ENCODE data around the gene MCRIP1. TPM values are rescaled to one million over a fixed set of nuclear protein-coding genes. Genes with fewer than 3 reads are reported as not detected.
"Not testable (repeated sequence)": the region's sequence is repeated elsewhere in the genome, so short reads cannot be mapped to it uniquely, and the experiment has no call there.

The MCRIP1 gene
- total RNA-seq, 2 donors from 2014 or later, result 83.6 to 150 TPM

GRCh38 chr17:81840826-81841778, 8.0 kb upstream of the MCRIP1 start:
- Histone ChIP-seq H3K36me3 (peaks cover 19 to 21% of the 10 kb centered on the region in 2 donors), H3K27me3 (replicated peaks; ENCODE audit: insufficient read depth) (no peaks in the 10 kb centered on the region), H3K4me1 (replicated peaks) (no peaks in the 10 kb centered on the region), H3K9me3 (no peaks in the 10 kb centered on the region), H3K27ac (peak overlapping the region; percentile 72 to 83), H3K4me3 (peak overlapping the region in 1 of 2 donors; percentile 0)
- WGBS, result 32% methylated on average over 39 of the region's 40 CpGs
- peak; percentile 92 for DNase-seq (ENCODE audit: low spot score)
- TF ChIP-seq CTCF (IDR thresholded peaks at IDR 0.05) (no peak), POLR2A (IDR thresholded peaks at IDR 0.05) (peak; percentile 24), POLR2AphosphoS5 (IDR thresholded peaks at IDR 0.05) (peak; percentile 67)
- intact Hi-C loops (cut with DNase I), result no loop called here

GRCh38 chr17:81840059-81840458, 7.0 kb upstream of the MCRIP1 start:
- H3K27me3 ChIP-seq (replicated peaks; ENCODE audit: insufficient read depth); intact Hi-C loops (cut with DNase I); H3K4me3 ChIP-seq; H3K4me1 ChIP-seq (replicated peaks); DNase-seq (ENCODE audit: low spot score); H3K9me3 ChIP-seq: not testable (repeated sequence)
- H3K27ac ChIP-seq, result peak overlapping the region; percentile 72 to 83
- peaks cover 9 to 11% of the 10 kb centered on the region in 2 donors for H3K36me3 ChIP-seq
- 89% methylated on average over 5 of the region's 5 CpGs for WGBS

- peak overlapping the region; percentile 42 for H3K27ac ChIP-seq
- whole genome bisulfite sequencing, result 69% methylated on average over 15 of the region's 15 CpGs
- TF ChIP-seq CTCF (IDR thresholded peaks at IDR 0.05) (no peak), POLR2A (IDR thresholded peaks at IDR 0.05) (no peak), POLR2AphosphoS5 (IDR thresholded peaks at IDR 0.05) (no peak)
- H3K36me3 ChIP-seq, result peaks cover 1 to 5% of the 10 kb centered on the region in 2 donors
- no peaks in the 10 kb centered on the region for H3K27me3 ChIP-seq (replicated peaks; ENCODE audit: insufficient read depth)
- no peak for DNase-seq (ENCODE audit: low spot score)
- no peaks in the 10 kb centered on the region for H3K9me3 ChIP-seq
- intact Hi-C loops (cut with DNase I), result no loop called here
- peaks cover under 1% of the 10 kb centered on the region for H3K4me1 ChIP-seq (replicated peaks)
- no peak overlapping the region for H3K4me3 ChIP-seq
These were observed 6.2 kb upstream of the MCRIP1 start for GRCh38 chr17:81839301-81839700.

- TF ChIP-seq POLR2A (IDR thresholded peaks at IDR 0.05) (no peak), CTCF (IDR thresholded peaks at IDR 0.05) (no peak), POLR2AphosphoS5 (IDR thresholded peaks at IDR 0.05) (no peak)
- WGBS, result 24% methylated on average over 17 of the region's 17 CpGs
- Histone ChIP-seq H3K4me3 (no peak overlapping the region), H3K27ac (peak overlapping the region; percentile 42), H3K9me3 (no peaks in the 10 kb centered on the region), H3K4me1 (replicated peaks) (peaks cover 6% of the 10 kb centered on the region), H3K27me3 (replicated peaks; ENCODE audit: insufficient read depth) (no peaks in the 10 kb centered on the region), H3K36me3 (no peaks in the 10 kb centered on the region)
- no peak for DNase-seq (ENCODE audit: low spot score)
- intact Hi-C loops (cut with DNase I), result no loop called here
These were observed 5.7 kb upstream of the MCRIP1 start for GRCh38 chr17:81838753-81839255.

- H3K9me3 ChIP-seq, result no peaks in the 10 kb centered on the region
- no peak overlapping the region for H3K4me3 ChIP-seq
- 91% methylated on average over 9 of the region's 9 CpGs for WGBS
- no peak overlapping the region for H3K27ac ChIP-seq
- TF ChIP-seq POLR2A (IDR thresholded peaks at IDR 0.05) (no peak), CTCF (IDR thresholded peaks at IDR 0.05) (no peak), POLR2AphosphoS5 (IDR thresholded peaks at IDR 0.05) (no peak)
- no peak for DNase-seq (ENCODE audit: low spot score)
- intact Hi-C loops (cut with DNase I), result no loop called here
- peaks cover 8% of the 10 kb centered on the region for H3K4me1 ChIP-seq (replicated peaks)
- no peaks in the 10 kb centered on the region for H3K27me3 ChIP-seq (replicated peaks; ENCODE audit: insufficient read depth)
- H3K36me3 ChIP-seq, result no peaks in the 10 kb centered on the region
These were observed 4.5 kb upstream of the MCRIP1 start for GRCh38 chr17:81837641-81838040.
